Karpas-422 (cell line): Measurements from ENCODE around the gene TNNT1. TPM values are rescaled to one million over a fixed set of nuclear protein-coding genes. Genes with fewer than 3 reads are reported as not detected.

Experiments
- DNase-seq: peaks from one replicate; pipeline ENCODE4 v3.0.0-alpha.2; 2015
- H2AFZ ChIP-seq: fragments of 200-600 bp; sonication (generic); 2 replicates; pipeline ENCODE4 v1.6.1; 2014; ENCODE audit warnings: antibody characterized with exemption, low read length, mixed read lengths
- H3K27ac ChIP-seq: fragments of 200-600 bp; sonication (generic); 2 replicates; pipeline ENCODE4 v1.5.1; 2014; ENCODE audit warnings: mild to moderate bottlenecking, low read length, moderate library complexity
- H3K27me3 ChIP-seq: fragments of 200-600 bp; sonication (generic); 2 replicates; pipeline ENCODE4 v1.6.1; 2014; ENCODE audit warnings: low read length, mixed read lengths
- H3K36me3 ChIP-seq: fragments of 200-600 bp; sonication (generic); 2 replicates; pipeline ENCODE4 v1.6.1; 2014; ENCODE audit warnings: low read length, mixed read lengths; ENCODE audit not compliant: insufficient read depth
- H3K4me1 ChIP-seq: fragments of 200-600 bp; sonication (generic); 2 replicates; pipeline ENCODE4 v1.6.1; 2014; ENCODE audit warnings: mild to moderate bottlenecking, low read length, mixed read lengths
- H3K4me2 ChIP-seq: fragments of 200-600 bp; sonication (generic); 2 replicates; pipeline ENCODE4 v1.6.1; 2014; ENCODE audit warnings: low read length, low read depth, mild to moderate bottlenecking; ENCODE audit not compliant: poor library complexity, severe bottlenecking
- H3K4me3 ChIP-seq: fragments of 200-600 bp; sonication (generic); 2 replicates; pipeline ENCODE4 v1.5.1; 2014; ENCODE audit warnings: mild to moderate bottlenecking, antibody characterized with exemption, low read length, mixed read lengths
- H3K79me2 ChIP-seq: fragments of 200-600 bp; sonication (generic); 2 replicates; pipeline ENCODE4 v1.6.1; 2014; ENCODE audit warnings: mild to moderate bottlenecking, low read length, mixed read lengths
- H3K9ac ChIP-seq: fragments of 200-600 bp; sonication (generic); 2 replicates; pipeline ENCODE4 v1.6.0; 2014; ENCODE audit warnings: low read length
- H3K9me2 ChIP-seq: fragments of 200-600 bp; sonication (generic), shearing (Covaris generic); replicated peaks from 2 replicates; pipeline ENCODE4 v1.6.0; 2014; ENCODE audit warnings: mild to moderate bottlenecking, low read length, moderate library complexity; ENCODE audit not compliant: insufficient read depth
- H3K9me3 ChIP-seq: fragments of 300-700, 200-600 bp; sonication (generic); 2 replicates; pipeline ENCODE4 v1.6.1; 2014; ENCODE audit warnings: low read length, mixed read lengths
- H4K20me1 ChIP-seq: fragments of 200-600 bp; sonication (generic); 2 replicates; pipeline ENCODE4 v1.6.1; 2014; ENCODE audit warnings: mild to moderate bottlenecking, antibody characterized with exemption, low read length, low read depth; ENCODE audit not compliant: insufficient read depth
- total RNA-seq: library from RNA; depleted of rRNA; stranded (reverse); fragments of >200 nt; shearing (Covaris generic); gene quantifications from 2 replicates; pipeline ENCODE4 v1.2.3, GENCODE V29; 2014; ENCODE audit warnings: low replicate concordance

The TNNT1 gene
- total RNA-seq, 1 experiment from 2014 or later: 10.4 TPM

GRCh38 chr19:55099557-55100506, 49.2 kb downstream of the TNNT1 start:
- H3K27ac ChIP-seq: no peak overlapping the region
- peaks cover 13% of the 10 kb centered on the region for H3K36me3 ChIP-seq
- H3K9ac ChIP-seq: no peak overlapping the region
- peaks cover 30% of the 10 kb centered on the region for H3K79me2 ChIP-seq
- no peak overlapping the region for H3K4me3 ChIP-seq
- no peak for DNase-seq
- peaks cover 36% of the 10 kb centered on the region for H4K20me1 ChIP-seq
- H3K9me3 ChIP-seq: no peaks in the 10 kb centered on the region
- H3K4me1 ChIP-seq: peaks cover 9% of the 10 kb centered on the region
- H2AFZ ChIP-seq: no peak overlapping the region
- H3K9me2 ChIP-seq: no peaks in the 10 kb centered on the region
- H3K27me3 ChIP-seq: no peaks in the 10 kb centered on the region
- no peak overlapping the region for H3K4me2 ChIP-seq

DNA sequence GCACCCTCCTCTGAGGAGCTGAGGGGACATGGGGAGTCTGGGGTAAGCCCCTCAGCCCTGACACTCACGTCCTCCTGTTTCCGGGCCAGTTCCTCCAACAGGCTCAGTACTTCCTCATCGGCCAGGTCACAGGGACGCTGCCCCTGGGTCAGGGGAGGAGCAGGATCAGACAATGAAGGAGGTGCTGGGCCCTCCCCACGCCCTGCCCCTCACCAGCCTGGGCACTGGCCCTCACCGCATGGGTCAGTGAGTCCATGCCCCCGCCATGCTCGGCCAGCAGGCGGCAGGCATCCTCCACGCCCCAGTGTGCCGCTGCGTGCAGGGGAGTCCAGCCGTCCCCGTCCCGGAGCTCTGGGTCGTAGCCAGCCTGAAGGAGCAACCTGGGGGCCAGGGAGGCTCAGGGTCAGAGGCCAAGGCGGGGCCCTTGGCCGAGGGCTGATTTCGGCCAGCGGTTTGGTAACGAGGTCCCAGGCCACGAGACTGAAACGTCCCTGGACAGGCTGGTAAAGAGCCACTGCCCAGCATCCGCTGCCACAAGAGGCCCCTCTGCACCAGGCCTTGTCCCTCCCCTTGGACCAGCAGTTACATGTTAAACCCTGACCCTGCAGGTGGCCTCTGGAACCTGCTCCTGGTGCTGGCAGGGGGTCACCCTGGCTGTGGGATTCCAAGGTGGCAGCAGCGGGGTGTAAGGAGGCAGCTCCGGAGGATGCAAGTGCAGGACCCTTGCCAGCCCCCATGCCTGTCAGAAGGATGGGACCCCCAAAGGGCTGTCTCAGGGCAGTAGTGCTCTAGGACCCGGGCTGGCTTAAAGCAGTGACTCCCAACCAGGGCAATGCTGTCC, 50.1 kb downstream of the TNNT1 start:
- H3K4me1 ChIP-seq: peaks cover 9% of the 10 kb centered on the region
- no peak overlapping the region for H3K4me2 ChIP-seq
- peaks cover 39% of the 10 kb centered on the region for H4K20me1 ChIP-seq
- H2AFZ ChIP-seq: no peak overlapping the region
- no peak for DNase-seq
- H3K27ac ChIP-seq: no peak overlapping the region
- H3K79me2 ChIP-seq: peaks cover 26% of the 10 kb centered on the region
- H3K4me3 ChIP-seq: no peak overlapping the region
- H3K36me3 ChIP-seq: peaks cover 10% of the 10 kb centered on the region
- no peak overlapping the region for H3K9ac ChIP-seq
- no peaks in the 10 kb centered on the region for H3K9me3 ChIP-seq
- H3K9me2 ChIP-seq: no peaks in the 10 kb centered on the region
- no peaks in the 10 kb centered on the region for H3K27me3 ChIP-seq

GRCh38 chr19:55097864-55098715, 50.9 kb downstream of the TNNT1 start:
- no peak overlapping the region for H3K27ac ChIP-seq
- H3K36me3 ChIP-seq: peaks cover 4% of the 10 kb centered on the region; the same call in 1 of the 2 replicates
- peak; percentile 76 for DNase-seq
- peaks cover 39% of the 10 kb centered on the region for H4K20me1 ChIP-seq
- H3K4me2 ChIP-seq: no peak overlapping the region
- peaks cover 9% of the 10 kb centered on the region for H3K4me1 ChIP-seq
- no peaks in the 10 kb centered on the region for H3K27me3 ChIP-seq
- H3K9ac ChIP-seq: no peak overlapping the region
- no peak overlapping the region for H2AFZ ChIP-seq
- H3K79me2 ChIP-seq: peaks cover 20% of the 10 kb centered on the region
- H3K4me3 ChIP-seq: no peak overlapping the region
- H3K9me3 ChIP-seq: no peaks in the 10 kb centered on the region
- no peaks in the 10 kb centered on the region for H3K9me2 ChIP-seq

GRCh38 chr19:55096061-55096701, 52.8 kb downstream of the TNNT1 start:
- Histone ChIP-seq H3K79me2 (peaks cover 7% of the 10 kb centered on the region), H3K27ac (no peak overlapping the region), H3K36me3 (no peaks in the 10 kb centered on the region; the same call in 1 of the 2 replicates), H3K4me3 (no peak overlapping the region), H3K9me3 (no peaks in the 10 kb centered on the region), H2AFZ (no peak overlapping the region), H3K9ac (no peak overlapping the region), H3K9me2 (no peaks in the 10 kb centered on the region), H3K4me1 (peaks cover 9% of the 10 kb centered on the region), H3K4me2 (no peak overlapping the region), H4K20me1 (peaks cover 34% of the 10 kb centered on the region), H3K27me3 (no peaks in the 10 kb centered on the region)
- DNase-seq: peak; percentile 78

DNA sequence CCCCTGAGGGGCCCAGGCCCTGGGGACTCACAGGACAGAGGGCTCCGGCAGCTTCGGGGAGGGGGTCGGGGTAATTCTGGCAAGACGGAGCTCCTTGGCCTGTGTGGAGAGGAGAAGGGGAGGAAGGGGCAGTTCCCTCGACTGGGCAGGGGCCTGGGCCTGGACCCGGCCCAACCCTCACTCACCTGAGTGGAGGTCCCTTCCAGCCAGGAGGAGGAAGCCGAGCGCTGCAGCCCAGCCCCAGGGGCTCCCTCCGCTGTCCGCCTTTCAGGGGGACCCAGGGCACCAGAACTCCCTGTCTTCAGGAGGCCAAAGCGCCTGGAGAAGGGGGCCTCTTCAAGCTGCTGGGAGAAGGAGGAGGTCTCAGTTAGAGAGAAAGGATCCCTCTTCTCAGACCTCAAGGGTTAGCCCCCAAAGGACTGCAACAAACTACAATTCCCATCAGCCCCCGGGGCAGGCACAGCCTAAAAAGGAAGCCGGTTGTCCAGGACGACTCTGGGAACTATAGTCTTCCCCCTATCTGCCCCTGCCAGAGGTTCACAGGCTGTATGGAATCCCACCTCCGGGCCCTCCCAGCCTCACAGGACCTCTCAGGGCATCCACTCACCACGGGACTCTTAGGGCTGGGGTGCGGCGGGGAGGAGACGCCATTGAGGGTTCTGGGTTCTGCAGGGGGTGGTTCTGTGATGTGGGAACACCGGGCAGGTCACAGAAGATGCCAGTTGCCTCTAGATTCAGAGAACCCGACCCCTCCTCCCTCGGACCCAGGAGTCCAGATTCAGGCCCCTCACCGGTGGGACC, 53.5 kb downstream of the TNNT1 start:
- Histone ChIP-seq H3K9ac (no peak overlapping the region), H3K9me3 (no peaks in the 10 kb centered on the region), H4K20me1 (peaks cover 40% of the 10 kb centered on the region), H3K4me3 (no peak overlapping the region), H3K4me1 (peaks cover 9% of the 10 kb centered on the region), H3K4me2 (no peak overlapping the region), H3K27ac (no peak overlapping the region), H3K9me2 (no peaks in the 10 kb centered on the region), H3K79me2 (peaks cover 7% of the 10 kb centered on the region), H2AFZ (no peak overlapping the region), H3K27me3 (no peaks in the 10 kb centered on the region), H3K36me3 (no peaks in the 10 kb centered on the region; the same call in 1 of the 2 replicates)
- peak; percentile 74 for DNase-seq

GRCh38 chr19:55094456-55095259, 54.3 kb downstream of the TNNT1 start:
- no peaks in the 10 kb centered on the region for H3K36me3 ChIP-seq
- H3K27me3 ChIP-seq: no peaks in the 10 kb centered on the region
- no peak overlapping the region for H3K4me2 ChIP-seq
- no peaks in the 10 kb centered on the region for H3K9me3 ChIP-seq
- H3K79me2 ChIP-seq: no peaks in the 10 kb centered on the region
- peaks cover 9% of the 10 kb centered on the region for H3K4me1 ChIP-seq
- no peak overlapping the region for H2AFZ ChIP-seq
- H4K20me1 ChIP-seq: peaks cover 36% of the 10 kb centered on the region
- no peak overlapping the region for H3K4me3 ChIP-seq
- no peak overlapping the region for H3K27ac ChIP-seq
- H3K9me2 ChIP-seq: no peaks in the 10 kb centered on the region
- no peak overlapping the region for H3K9ac ChIP-seq
- no peak for DNase-seq
